Epithelial cell of proximal tubule (primary cell): ENCODE measurements around the gene TRIM72. TPM values are rescaled to one million over a fixed set of nuclear protein-coding genes. Genes with fewer than 3 reads are reported as not detected.

Experiments
- DNase-seq: peaks from one replicate; pipeline ENCODE4 v3.0.0-alpha.2; 2011; ENCODE audit warnings: low read depth
- H3K4me3 ChIP-seq: 2 replicates; pipeline ENCODE4 v1.5.1; 2011; ENCODE audit warnings: low read depth, mild to moderate bottlenecking, low read length
- CTCF ChIP-seq: conservative IDR thresholded peaks from 2 replicates; pipeline ENCODE4 v1.5.1; 2012; ENCODE audit warnings: low read depth, mild to moderate bottlenecking, low read length
- total RNA-seq: library from RNA; depleted of rRNA; stranded (reverse); fragments of >200 nt; gene quantifications from 2 replicates; pipeline ENCODE4 v1.2.3, GENCODE V29; 2015

The TRIM72 gene
- total RNA-seq, 1 donor from 2014 or later = not detected

- H3K4me3 ChIP-seq = no peak overlapping the region
- TF ChIP-seq CTCF = no peak
- no peak for DNase-seq
Observed at GRCh38 chr16:31260136-31260931, 46.4 kb downstream of the TRIM72 start.

- no peak for DNase-seq
- no peak overlapping the region for H3K4me3 ChIP-seq
- TF ChIP-seq CTCF = no peak
Observed at GRCh38 chr16:31262084-31262483, 48.2 kb downstream of the TRIM72 start.

GRCh38 chr16:31265329-31266245 lies 51.7 kb downstream of the TRIM72 start:
- TF ChIP-seq CTCF = no peak
- DNase-seq = peak; percentile 50
- H3K4me3 ChIP-seq = no peak overlapping the region

GRCh38 chr16:31267332-31268032 lies 53.6 kb downstream of the TRIM72 start:
- DNase-seq = peak; percentile 6
- no peak for TF ChIP-seq CTCF

GRCh38 chr16:31268033-31268365 lies 54.1 kb downstream of the TRIM72 start:
- no peak overlapping the region for H3K4me3 ChIP-seq
- DNase-seq = no peak
- TF ChIP-seq CTCF = no peak

More at GRCh38 chr16:31267332-31268032, 53.6 kb downstream of the TRIM72 start:
- no peak overlapping the region for H3K4me3 ChIP-seq

- H3K4me3 ChIP-seq = no peak overlapping the region
- DNase-seq = no peak
- TF ChIP-seq CTCF = no peak
Observed at GRCh38 chr16:31268891-31269290, 55.0 kb downstream of the TRIM72 start.
